GM19452 (cell line): ENCODE results near the gene TXNRD1.
"Not testable (repeated sequence)": the region's sequence is repeated elsewhere in the genome, so short reads cannot be mapped to it uniquely, and the experiment has no call there.

Source experiments
- ATAC-seq: cut with Tn5 transposase; IDR thresholded peaks from one replicate; pipeline ENCODE4 v1.9.1; 2021; ENCODE audit not compliant: unreplicated experiment

TXNRD1 gene

GRCh38 chr12:104360983-104361707 lies 145.6 kb downstream of the TXNRD1 start:
- no peak for ATAC-seq

GRCh38 chr12:104365921-104366410 lies 150.4 kb downstream of the TXNRD1 start:
- no peak for ATAC-seq

- ATAC-seq = no peak
Measured at GRCh38 chr12:104369708-104370107, 154.1 kb downstream of the TXNRD1 start.

- ATAC-seq = no peak
Measured at GRCh38 chr12:104371043-104371870, 155.7 kb downstream of the TXNRD1 start.

GRCh38 chr12:104372061-104372720 lies 156.6 kb downstream of the TXNRD1 start:
- ATAC-seq = no peak

GRCh38 chr12:104372721-104373335 lies 157.2 kb downstream of the TXNRD1 start:
- ATAC-seq = no peak

GRCh38 chr12:104374071-104374470 lies 158.5 kb downstream of the TXNRD1 start:
- no peak for ATAC-seq

GRCh38 chr12:104374806-104375205 lies 159.2 kb downstream of the TXNRD1 start:
- no peak for ATAC-seq

GRCh38 chr12:104375775-104376174 lies 160.2 kb downstream of the TXNRD1 start:
- ATAC-seq = no peak

- no peak for ATAC-seq
Measured at GRCh38 chr12:104376650-104377513, 161.3 kb downstream of the TXNRD1 start.

GRCh38 chr12:104377514-104377812 lies 161.9 kb downstream of the TXNRD1 start:
- ATAC-seq = no peak

- no peak for ATAC-seq
Measured at GRCh38 chr12:104378427-104378826, 162.8 kb downstream of the TXNRD1 start.

- ATAC-seq = no peak
Measured at GRCh38 chr12:104381341-104381730, 165.8 kb downstream of the TXNRD1 start.

- peak; percentile 64 for ATAC-seq
Measured at GRCh38 chr12:104381731-104382480, 166.3 kb downstream of the TXNRD1 start.

GRCh38 chr12:104384141-104384880 lies 168.7 kb downstream of the TXNRD1 start:
- no peak for ATAC-seq

- ATAC-seq = no peak
Measured at GRCh38 chr12:104385510-104385909, 169.9 kb downstream of the TXNRD1 start.

GRCh38 chr12:104386461-104386860 lies 170.9 kb downstream of the TXNRD1 start:
- no peak for ATAC-seq

- no peak for ATAC-seq
Measured at GRCh38 chr12:104387190-104387589, 171.6 kb downstream of the TXNRD1 start.

GRCh38 chr12:104394086-104394485 lies 178.5 kb downstream of the TXNRD1 start:
- not testable (repeated sequence) for ATAC-seq
